Sigmoid colon (tissue), 4 donors: ENCODE results near the gene RD3L.

Experiments used
- CTCF ChIP-seq, 4 experiments: fragments of 450-650 bp in 3 of 4; fragments of 200-600 bp in 1 of 4; IDR thresholded peaks; one replicate each; pipeline ENCODE4 v1.5.1; 2016 to 2019; ENCODE audit warnings: antibody characterized with exemption in 4 of 4, mild to moderate bottlenecking in 3 of 4, moderate library complexity in 2 of 4
- POLR2A ChIP-seq, 2 donors: fragments of 450-650 bp; IDR thresholded peaks; one replicate each; pipeline ENCODE4 v1.6.1; 2016; ENCODE audit warnings: antibody characterized with exemption in 2 of 2, mild to moderate bottlenecking in 2 of 2, moderate library complexity in 2 of 2
- POLR2AphosphoS5 ChIP-seq, 4 donors: sonication (generic); formaldehyde crosslinking; IDR thresholded peaks; one replicate each; pipeline ENCODE4 v1.6.1; 2017; ENCODE audit warnings: antibody characterized with exemption in 4 of 4

- TF ChIP-seq CTCF (IDR thresholded peaks at IDR 0.05) (no peak), POLR2AphosphoS5 (IDR thresholded peaks at IDR 0.05) (no peak), POLR2A (IDR thresholded peaks at IDR 0.05) (no peak)
These were observed 46.7 kb upstream of the RD3L start for GRCh38 chr14:103989034-103989433.
